Measurements from ENCODE around the gene KIF3C. TPM values are rescaled to one million over a fixed set of nuclear protein-coding genes. Genes with fewer than 3 reads are reported as not detected.
A peak's percentile ranks its signal among the peaks of the same experiment; 100 is the strongest.

Gene KIF3C
- total RNA-seq, 2 experiments from 2014 or later: 12.4 to 15.4 TPM

DNA sequence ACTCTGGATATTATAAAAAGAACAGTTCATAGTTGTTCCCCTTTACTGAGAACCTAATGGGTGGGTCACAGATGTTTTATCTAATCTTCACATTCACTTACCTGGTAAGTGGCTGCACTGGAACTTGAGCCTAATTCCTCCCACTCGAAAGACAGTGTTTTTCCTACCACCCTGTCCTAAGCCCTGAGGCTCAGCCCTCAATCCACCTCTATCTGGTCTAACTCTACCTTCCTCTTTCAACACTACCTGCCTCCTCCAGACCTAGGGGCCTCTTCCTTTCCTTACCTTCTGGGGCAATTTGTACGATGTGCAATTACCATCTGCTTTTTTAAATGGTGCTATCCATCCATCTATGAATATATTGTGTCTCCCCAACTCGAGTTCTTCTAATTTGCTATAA, 9.7 kb upstream of the KIF3C start:
- peaks cover 27% of the 10 kb centered on the region for H3K4me1 Mint-ChIP-seq
- no peaks in the 10 kb centered on the region for H3K9me3 Mint-ChIP-seq (ENCODE audit: low read depth)
- H3K27me3 Mint-ChIP-seq: peaks cover 7% of the 10 kb centered on the region
- CTCF ChIA-PET: interaction anchor here (0.6 to 4.9 kb wide), 33 partner anchors 8 to 402 kb away, joined by 3 to 67 read pairs (median 4); partner anchors contain the start of gene KIF3C
- no peak overlapping the region for H3K4me3 Mint-ChIP-seq
- ATAC-seq (no peak), DNase-seq (no peak)
- H3K27ac Mint-ChIP-seq: no peak overlapping the region
- no peaks in the 10 kb centered on the region for H3K36me3 Mint-ChIP-seq

DNA sequence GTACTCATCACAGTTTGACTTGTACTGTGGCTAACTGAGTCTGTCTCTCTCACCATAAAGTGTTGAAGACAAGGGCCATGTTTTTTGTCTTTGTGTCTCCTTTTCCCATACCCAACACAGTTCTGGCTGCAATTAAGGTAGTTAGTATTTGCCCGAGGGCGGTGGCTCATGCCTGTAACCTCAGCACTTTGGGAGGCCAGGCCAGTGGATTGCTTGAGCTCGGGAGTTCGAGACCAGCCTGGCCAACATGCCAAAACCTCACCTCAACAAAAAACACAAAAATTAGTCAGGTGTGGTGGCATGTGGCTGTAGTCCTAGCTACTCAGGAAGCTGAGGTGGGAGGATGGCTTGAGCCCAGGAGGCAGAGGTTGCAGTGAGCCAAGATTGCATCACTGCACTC, 6.9 kb upstream of the KIF3C start:
- peak; percentile 29 for ATAC-seq
- H3K27ac Mint-ChIP-seq: no peak overlapping the region

DNA sequence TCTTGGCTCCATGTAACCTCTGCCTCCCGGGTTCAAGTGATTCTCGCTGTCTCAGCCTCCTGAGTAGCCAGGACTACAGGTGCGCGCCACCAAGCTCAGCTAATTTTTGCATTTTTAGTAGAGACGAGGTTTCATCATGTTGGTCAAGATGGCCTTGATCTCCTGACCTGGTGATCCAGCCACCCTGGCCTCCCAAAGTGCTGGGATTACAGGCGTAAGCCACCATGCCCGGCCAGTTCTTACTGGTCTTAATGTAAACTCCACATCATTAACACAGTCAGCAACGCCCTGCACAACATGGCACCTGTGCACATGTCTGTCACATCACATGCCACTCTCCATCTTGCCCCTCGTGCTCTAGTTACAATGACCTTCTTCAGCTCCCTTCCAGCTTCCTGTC, 5.8 kb upstream of the KIF3C start:
- ATAC-seq: no peak
- Mint-ChIP-seq H3K4me1 (peaks cover 29% of the 10 kb centered on the region), H3K27ac (no peak overlapping the region), H3K9me3 (ENCODE audit: low read depth) (no peaks in the 10 kb centered on the region), H3K4me3 (no peak overlapping the region), H3K36me3 (no peaks in the 10 kb centered on the region), H3K27me3 (peaks cover 7% of the 10 kb centered on the region)
- DNase-seq: no peak
- CTCF ChIA-PET: interaction anchor here (0.5 to 1.4 kb wide), 5 partner anchors 32 to 382 kb away, joined by 3 to 4 read pairs (median 3); no protein-coding TSS in a partner anchor

More for the DNA sequence above, 6.9 kb upstream of the KIF3C start:
- Mint-ChIP-seq H3K4me3 (no peak overlapping the region), H3K4me1 (peaks cover 27% of the 10 kb centered on the region), H3K36me3 (no peaks in the 10 kb centered on the region), H3K27me3 (peaks cover 7% of the 10 kb centered on the region), H3K9me3 (ENCODE audit: low read depth) (no peaks in the 10 kb centered on the region)
- peak; percentile 65 for DNase-seq
- CTCF ChIA-PET: interaction anchor here (1.0 to 4.9 kb wide), 5 partner anchors 38 to 187 kb away, joined by 3 to 67 read pairs (median 4); no protein-coding TSS in a partner anchor

DNA sequence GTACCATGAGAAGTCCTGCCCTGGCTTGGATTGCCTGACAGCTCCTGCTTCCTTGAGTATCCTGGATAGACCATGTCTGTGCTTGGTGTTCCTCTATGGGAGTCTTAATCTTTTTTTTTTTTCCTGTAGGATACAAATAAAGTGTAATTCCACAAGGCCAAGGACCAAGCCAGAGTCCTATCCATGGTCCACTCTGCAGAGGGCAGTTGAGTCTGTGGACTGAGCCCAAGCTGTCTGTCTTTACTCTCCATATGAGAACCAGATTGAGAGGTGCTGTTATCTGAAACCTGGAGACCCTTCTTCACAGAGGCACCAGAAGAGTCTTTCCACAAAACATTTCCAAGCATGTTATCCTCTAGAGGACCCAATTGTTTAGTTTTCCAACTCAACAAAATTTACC, 1.4 kb upstream of the KIF3C start:
- Mint-ChIP-seq H3K27ac (no peak overlapping the region), H3K4me3 (no peak overlapping the region), H3K9me3 (ENCODE audit: low read depth) (no peaks in the 10 kb centered on the region), H3K36me3 (no peaks in the 10 kb centered on the region), H3K4me1 (peaks cover 19% of the 10 kb centered on the region), H3K27me3 (no peaks in the 10 kb centered on the region)
- no peak for DNase-seq
- CTCF ChIA-PET: interaction anchor here (0.5 to 1.1 kb wide), 3 partner anchors 16 to 162 kb away, joined by 3 read pairs; no protein-coding TSS in a partner anchor
- no peak for ATAC-seq

DNA sequence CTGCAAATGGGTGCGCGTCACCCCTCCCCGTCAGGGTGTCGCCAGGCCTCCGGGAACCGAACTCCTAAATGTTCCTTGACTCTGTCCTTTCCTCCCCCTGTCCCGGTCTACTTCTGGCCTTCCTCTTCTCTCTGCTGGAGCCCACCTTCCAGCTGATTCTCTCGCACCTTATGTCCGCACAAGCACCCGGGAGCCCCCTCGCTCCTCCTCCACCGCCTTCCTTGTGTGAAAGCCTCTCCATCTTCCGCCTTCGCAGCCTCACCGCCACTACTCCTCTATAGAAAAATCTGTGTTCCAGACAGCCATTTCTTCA, 627 bp upstream of the KIF3C start:
- DNase-seq (no peak), ATAC-seq (no peak)
- Mint-ChIP-seq H3K4me1 (peaks cover 17% of the 10 kb centered on the region), H3K27me3 (no peaks in the 10 kb centered on the region), H3K9me3 (ENCODE audit: low read depth) (no peaks in the 10 kb centered on the region), H3K4me3 (peak overlapping the region; percentile 83), H3K36me3 (no peaks in the 10 kb centered on the region), H3K27ac (no peak overlapping the region)
- CTCF ChIA-PET: interaction anchor here (1.1 to 2.4 kb wide), 4 partner anchors 7 to 130 kb away, joined by 3 to 9 read pairs (median 6); no protein-coding TSS in a partner anchor

DNA sequence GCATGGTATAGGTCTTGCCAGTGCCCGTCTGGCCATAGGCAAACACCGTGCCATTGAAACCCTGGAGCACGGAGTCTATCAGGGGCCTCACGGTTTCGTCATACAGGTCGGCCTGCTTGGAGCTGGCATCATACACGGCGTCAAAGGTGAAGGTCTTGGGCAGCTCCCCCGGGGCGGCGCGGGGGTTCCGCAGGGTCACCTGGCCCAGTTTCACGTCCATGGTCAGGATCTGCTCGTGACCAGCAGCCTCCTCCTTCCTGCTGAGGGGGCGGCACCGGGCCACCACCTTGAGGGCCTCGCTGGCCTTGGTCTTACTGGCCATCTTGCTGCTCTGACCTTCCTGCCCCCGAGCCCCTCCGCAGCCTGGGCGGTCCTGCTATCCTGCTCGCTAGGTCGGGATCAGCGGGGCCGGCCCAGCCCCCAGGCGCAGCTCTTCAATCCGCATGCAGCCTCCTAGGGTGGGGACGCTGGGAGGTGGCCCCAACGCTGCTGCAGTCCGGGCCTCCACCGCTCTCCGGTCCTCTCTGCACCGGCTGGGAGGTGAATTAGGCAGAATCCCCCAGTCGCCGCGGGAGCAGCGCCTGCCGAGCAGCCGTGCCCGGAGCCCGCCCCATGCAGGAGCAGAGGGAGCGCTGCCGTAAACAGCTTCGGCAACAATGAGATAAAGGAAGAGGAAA, 563 bp downstream of the KIF3C start:
- no peaks in the 10 kb centered on the region for H3K36me3 Mint-ChIP-seq
- CTCF ChIA-PET: interaction anchor here (0.6 to 2.4 kb wide), 7 partner anchors 9 to 771 kb away, joined by 3 to 9 read pairs (median 4); no protein-coding TSS in a partner anchor
- H3K9me3 Mint-ChIP-seq (ENCODE audit: low read depth): no peaks in the 10 kb centered on the region
- H3K4me3 Mint-ChIP-seq: peak overlapping the region; percentile 83
- DNase-seq (peak; percentile 50), ATAC-seq (peak; percentile 32)
- H3K27me3 Mint-ChIP-seq: no peaks in the 10 kb centered on the region
- peak overlapping the region; percentile 68 for H3K27ac Mint-ChIP-seq
- H3K4me1 Mint-ChIP-seq: peaks cover 17% of the 10 kb centered on the region

DNA sequence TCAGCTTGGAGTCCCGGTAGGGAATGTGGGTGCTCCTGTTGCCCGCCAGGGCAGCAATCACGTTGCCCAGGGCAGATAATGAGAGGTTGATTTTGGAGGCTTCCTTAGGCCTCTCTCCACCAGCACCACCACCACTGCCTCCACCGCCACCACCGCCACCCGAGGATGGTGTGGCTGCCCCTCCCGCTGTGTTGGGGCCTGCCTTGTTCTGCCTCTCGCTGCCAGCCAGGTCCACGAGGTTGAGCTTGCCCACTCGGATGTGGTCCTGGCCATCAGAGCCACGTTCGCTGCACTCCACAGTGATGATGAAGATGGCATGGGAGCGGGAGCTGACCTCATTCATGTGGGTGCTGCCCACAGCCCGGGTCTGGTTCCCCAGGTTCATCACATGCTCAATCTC, 1.3 kb downstream of the KIF3C start:
- CTCF ChIA-PET: interaction anchor here (0.6 to 2.4 kb wide), 5 partner anchors 11 to 770 kb away, joined by 3 to 9 read pairs (median 4); no protein-coding TSS in a partner anchor
- Mint-ChIP-seq H3K27me3 (no peaks in the 10 kb centered on the region), H3K4me1 (peaks cover 17% of the 10 kb centered on the region), H3K4me3 (peak overlapping the region; percentile 83), H3K27ac (no peak overlapping the region), H3K36me3 (no peaks in the 10 kb centered on the region), H3K9me3 (ENCODE audit: low read depth) (no peaks in the 10 kb centered on the region)
- no peak for DNase-seq
- ATAC-seq: no peak

DNA sequence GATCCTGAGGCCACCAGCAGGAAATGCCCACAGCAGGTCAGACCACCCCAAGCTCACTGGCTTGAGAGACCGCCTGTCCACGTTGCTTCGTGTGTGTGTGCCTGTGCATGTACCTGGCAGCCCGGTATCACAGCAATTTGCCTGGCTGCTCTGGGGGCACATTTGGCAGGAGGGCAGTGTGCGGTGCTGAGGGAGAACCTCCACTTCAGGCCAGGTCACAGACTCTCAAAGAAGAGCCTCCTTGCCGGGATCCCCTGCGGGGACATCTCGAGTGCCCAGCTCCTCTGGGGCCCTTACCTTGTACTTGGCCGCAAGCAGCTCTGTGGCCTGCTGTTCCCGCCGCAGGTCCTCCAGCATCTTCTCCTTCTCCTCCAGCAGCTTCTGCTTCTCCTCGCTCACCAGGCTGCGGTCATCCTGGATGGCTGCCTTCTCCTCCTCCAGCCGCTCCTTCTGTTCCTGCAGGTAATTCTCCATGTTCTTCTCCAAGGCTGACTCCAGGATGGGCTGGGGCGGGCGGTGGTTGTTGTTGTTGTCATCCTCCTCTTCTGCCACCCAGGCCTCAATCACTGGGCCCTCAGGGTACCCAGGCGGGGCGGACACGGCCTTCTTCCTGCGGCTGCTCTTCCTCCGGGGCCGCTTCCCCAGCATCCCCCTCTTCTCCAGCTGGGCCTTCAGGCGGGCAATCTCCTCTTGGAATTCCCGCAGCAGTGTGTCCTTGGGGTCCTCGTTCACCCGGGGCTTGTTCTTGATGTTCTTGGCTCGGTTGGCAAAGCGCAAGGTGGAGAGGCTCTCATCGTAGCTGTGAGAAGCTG, 2.0 kb downstream of the KIF3C start:
- DNase-seq (no peak), ATAC-seq (no peak)
- peaks cover 17% of the 10 kb centered on the region for H3K4me1 Mint-ChIP-seq
- H3K9me3 Mint-ChIP-seq (ENCODE audit: low read depth): no peaks in the 10 kb centered on the region
- CTCF ChIA-PET: interaction anchor here (1.1 to 2.1 kb wide), 2 partner anchors 11 to 29 kb away, joined by 3 to 9 read pairs; no protein-coding TSS in a partner anchor
- no peak overlapping the region for H3K27ac Mint-ChIP-seq
- H3K36me3 Mint-ChIP-seq: no peaks in the 10 kb centered on the region
- H3K4me3 Mint-ChIP-seq: no peak overlapping the region
- no peaks in the 10 kb centered on the region for H3K27me3 Mint-ChIP-seq

DNA sequence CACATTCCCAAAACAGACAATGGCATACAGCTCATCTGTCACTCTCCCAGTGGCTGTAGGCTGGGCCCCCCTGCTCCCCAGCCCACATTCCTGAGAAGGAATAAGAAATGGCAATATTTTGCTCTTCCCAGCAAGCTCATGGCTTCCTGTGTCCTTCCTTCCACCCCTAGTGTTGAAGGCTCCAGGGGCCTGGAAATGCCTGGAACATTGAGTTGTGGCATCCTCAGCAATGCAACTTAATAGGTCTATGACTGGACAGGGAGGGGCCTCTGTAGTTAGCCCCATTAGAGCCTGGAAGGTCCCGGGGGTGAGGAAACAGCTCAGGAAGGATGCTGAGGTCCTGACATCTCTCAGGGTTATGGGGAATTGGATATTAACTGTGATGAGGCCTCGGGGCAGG, 3.3 kb downstream of the KIF3C start:
- Mint-ChIP-seq H3K9me3 (ENCODE audit: low read depth) (no peaks in the 10 kb centered on the region), H3K4me3 (no peak overlapping the region), H3K4me1 (peaks cover 17% of the 10 kb centered on the region), H3K27me3 (no peaks in the 10 kb centered on the region), H3K27ac (no peak overlapping the region), H3K36me3 (no peaks in the 10 kb centered on the region)
- ATAC-seq (no peak), DNase-seq (no peak)
- CTCF ChIA-PET: interaction anchor here (1.7 to 2.1 kb wide), 2 partner anchors 12 to 27 kb away, joined by 9 read pairs; no protein-coding TSS in a partner anchor

DNA sequence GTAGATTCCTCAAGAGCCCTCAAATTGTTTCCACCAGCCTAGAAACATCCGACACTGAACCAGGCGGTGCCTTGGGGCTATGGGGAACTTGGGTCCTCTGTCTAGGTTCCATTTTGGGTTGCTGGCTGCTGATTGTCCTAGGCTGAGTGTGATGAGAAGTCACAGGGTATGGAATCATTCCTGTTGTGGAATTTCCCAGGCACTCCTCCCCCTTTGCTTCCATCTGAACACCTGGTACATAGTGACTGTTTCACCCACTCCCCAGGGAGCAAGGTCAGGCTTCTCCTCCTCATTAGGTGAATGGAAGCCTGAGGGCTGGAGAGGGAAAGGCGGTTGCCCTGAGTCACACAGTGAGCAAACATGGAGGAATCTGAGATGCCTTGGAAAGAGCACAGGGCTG, 4.5 kb downstream of the KIF3C start:
- no peaks in the 10 kb centered on the region for H3K36me3 Mint-ChIP-seq
- no peaks in the 10 kb centered on the region for H3K27me3 Mint-ChIP-seq
- no peaks in the 10 kb centered on the region for H3K9me3 Mint-ChIP-seq (ENCODE audit: low read depth)
- ATAC-seq: no peak
- no peak for DNase-seq
- CTCF ChIA-PET: interaction anchor here (0.9 kb wide), 1 partner anchor 26 kb away, joined by 3 read pairs; no protein-coding TSS in a partner anchor
- no peak overlapping the region for H3K4me3 Mint-ChIP-seq
- H3K4me1 Mint-ChIP-seq: peaks cover 12% of the 10 kb centered on the region
- no peak overlapping the region for H3K27ac Mint-ChIP-seq

DNA sequence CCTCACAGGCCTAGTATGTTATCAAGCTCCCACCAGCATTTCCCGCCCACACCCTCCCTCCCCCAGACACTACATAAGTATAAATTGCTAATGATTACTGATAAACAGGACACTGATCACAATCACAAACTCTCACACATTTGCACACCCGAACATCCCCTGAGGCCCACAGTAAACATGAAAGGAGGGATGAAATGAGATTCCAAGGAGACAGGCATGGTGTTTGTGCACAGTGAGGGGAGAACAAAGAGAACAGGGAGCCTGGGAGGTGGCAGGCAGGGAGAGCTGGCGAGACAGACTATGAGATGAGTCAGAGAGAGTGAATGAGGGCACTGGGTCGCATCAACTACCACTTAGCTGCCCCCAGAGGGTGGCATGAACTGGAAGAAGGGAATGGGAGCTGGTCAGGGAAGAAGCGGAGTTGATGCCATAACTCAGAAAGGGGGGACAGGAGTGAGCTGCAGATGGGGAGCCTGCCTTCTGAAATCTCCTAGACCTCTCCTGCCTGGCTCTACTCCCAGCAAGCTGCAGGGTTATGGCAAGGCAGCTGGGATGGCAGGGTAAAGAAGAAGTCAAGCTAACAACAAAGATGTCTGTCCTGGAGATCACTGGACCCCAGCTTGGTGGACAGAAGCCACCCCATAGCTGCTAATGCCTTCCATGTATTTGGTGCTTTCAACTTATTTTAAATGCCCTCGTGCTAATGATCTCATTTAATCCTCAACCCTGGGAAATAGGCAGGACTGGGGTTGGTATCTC, 5.1 kb downstream of the KIF3C start:
- peaks cover 11% of the 10 kb centered on the region for H3K4me1 Mint-ChIP-seq
- ATAC-seq (no peak), DNase-seq (no peak)
- CTCF ChIA-PET: interaction anchor here (0.6 to 0.9 kb wide), 2 partner anchors 9 to 26 kb away, joined by 3 read pairs; no protein-coding TSS in a partner anchor
- no peaks in the 10 kb centered on the region for H3K36me3 Mint-ChIP-seq
- no peak overlapping the region for H3K27ac Mint-ChIP-seq
- H3K4me3 Mint-ChIP-seq: no peak overlapping the region
- H3K27me3 Mint-ChIP-seq: no peaks in the 10 kb centered on the region
- no peaks in the 10 kb centered on the region for H3K9me3 Mint-ChIP-seq (ENCODE audit: low read depth)

DNA sequence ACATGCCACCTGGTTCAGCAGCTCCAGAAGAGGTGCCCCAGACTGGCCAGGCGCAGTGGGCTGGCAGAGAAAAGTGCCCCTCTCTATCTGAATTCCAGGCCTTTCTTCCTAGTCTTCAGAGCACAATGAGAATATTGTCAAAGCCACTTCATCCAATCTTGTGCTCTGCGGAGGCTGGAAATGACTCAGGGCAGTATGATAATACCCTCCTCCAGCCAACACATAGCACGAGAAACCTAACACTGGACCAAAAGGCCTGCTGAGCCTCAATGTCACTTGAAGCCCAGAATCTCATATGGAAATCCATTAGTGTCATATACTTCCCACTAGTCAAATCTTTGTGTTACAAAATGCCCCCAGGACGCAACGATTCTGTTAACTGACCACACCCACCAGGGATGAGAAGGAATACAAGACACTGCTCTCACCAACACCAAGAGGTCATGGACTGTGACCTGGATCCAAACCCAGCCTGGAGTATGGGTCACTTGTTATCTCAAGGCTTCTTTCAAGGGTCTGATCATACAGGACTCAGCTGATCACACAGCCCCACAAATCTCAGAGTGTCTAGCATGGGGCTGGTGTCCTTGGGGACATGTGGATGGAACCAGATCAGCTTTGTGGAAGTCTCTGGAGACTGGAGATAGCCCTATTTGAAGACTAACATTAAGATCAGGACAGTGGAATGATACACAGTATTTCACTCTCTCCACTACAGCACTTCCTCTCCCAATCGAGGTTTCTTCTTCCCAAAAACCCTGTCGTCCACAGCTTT, 10.1 kb downstream of the KIF3C start:
- H3K4me3 Mint-ChIP-seq: no peak overlapping the region
- no peak for DNase-seq
- CTCF ChIA-PET: interaction anchor here (1.0 to 2.4 kb wide), 5 partner anchors 19 to 201 kb away, joined by 3 to 11 read pairs (median 4); partner anchors contain the start of gene GAREM2
- no peaks in the 10 kb centered on the region for H3K36me3 Mint-ChIP-seq
- no peak overlapping the region for H3K27ac Mint-ChIP-seq
- H3K9me3 Mint-ChIP-seq (ENCODE audit: low read depth): no peaks in the 10 kb centered on the region
- peaks cover 9% of the 10 kb centered on the region for H3K4me1 Mint-ChIP-seq
- H3K27me3 Mint-ChIP-seq: no peaks in the 10 kb centered on the region
- ATAC-seq: no peak
